Measurements from ENCODE around the gene GLRA3. TPM values are rescaled to one million over a fixed set of nuclear protein-coding genes. Genes with fewer than 3 reads are reported as not detected.

Gene GLRA3
- polyA plus RNA-seq, 3 donors, result not detected

- Histone ChIP-seq H3K27me3 (ENCODE audit: control insufficient read depth in 2 of 2, insufficient read depth in 2 of 2, low read length in 2 of 2) (no peaks in the 10 kb centered on the region), H3K4me1 (ENCODE audit: control insufficient read depth in 1 of 2, insufficient read depth in 2 of 2, low read length in 2 of 2) (no peaks in the 10 kb centered on the region), H3K9ac (ENCODE audit: insufficient read depth, low read length, poor library complexity, severe bottlenecking) (no peak overlapping the region), H3K79me2 (ENCODE audit: insufficient read depth, low read length) (no peaks in the 10 kb centered on the region), H3K9me3 (replicated peaks in 1 of 2; ENCODE audit: control insufficient read depth in 1 of 2, insufficient read depth in 1 of 2, low read length in 2 of 2) (no peaks in the 10 kb centered on the region), H3K4me2 (replicated peaks; ENCODE audit: extremely low read depth, low read length, poor library complexity, severe bottlenecking) (no peak overlapping the region), H4K20me1 (ENCODE audit: insufficient read depth, low read length) (no peaks in the 10 kb centered on the region), H3K4me3 (replicated peaks in 1 of 3; ENCODE audit: low read depth in 2 of 3, low read length in 3 of 3) (no peak overlapping the region), H3K27ac (ENCODE audit: low read depth in 1 of 2, low read length in 2 of 2) (no peak overlapping the region), H2AFZ (ENCODE audit: insufficient read depth, low read depth, low read length, poor library complexity, severe bottlenecking) (no peak overlapping the region), H3K36me3 (replicated peaks in 1 of 2; ENCODE audit: control insufficient read depth in 1 of 2, insufficient read depth in 2 of 2, low read length in 2 of 2) (no peaks in the 10 kb centered on the region)
- TF ChIP-seq CTCF (IDR thresholded peaks at IDR 0.05), result no peak
- no peak for DNase-seq
- no peaks in the 10 kb centered on the region for H3K4me1 Mint-ChIP-seq
- H3K9me3 Mint-ChIP-seq, result peaks cover 0 to 3% (median 0%) of the 10 kb centered on the region in 7 donors
- no peak overlapping the region for H3K27ac Mint-ChIP-seq
- no peaks in the 10 kb centered on the region for H3K36me3 Mint-ChIP-seq
- no peaks in the 10 kb centered on the region for H3K27me3 Mint-ChIP-seq (ENCODE audit: low read depth in 3 of 3)
- WGBS (ENCODE audit: insufficient coverage), result 89% methylated on average over 1 of the region's 1 CpG
- H3K4me3 Mint-ChIP-seq, result no peak overlapping the region
- intact Hi-C loops (cut with micrococcal nuclease), result no loop called here
Observed at GRCh38 chr4:174860588-174860987, 31.5 kb upstream of the GLRA3 start.

- Histone ChIP-seq H3K4me2 (replicated peaks; ENCODE audit: extremely low read depth, low read length, poor library complexity, severe bottlenecking) (no peak overlapping the region), H4K20me1 (ENCODE audit: insufficient read depth, low read length) (no peaks in the 10 kb centered on the region), H3K4me1 (ENCODE audit: control insufficient read depth in 1 of 2, insufficient read depth in 2 of 2, low read length in 2 of 2) (no peaks in the 10 kb centered on the region), H3K27me3 (ENCODE audit: control insufficient read depth in 2 of 2, insufficient read depth in 2 of 2, low read length in 2 of 2) (no peaks in the 10 kb centered on the region), H3K79me2 (ENCODE audit: insufficient read depth, low read length) (no peaks in the 10 kb centered on the region), H2AFZ (ENCODE audit: insufficient read depth, low read depth, low read length, poor library complexity, severe bottlenecking) (no peak overlapping the region), H3K36me3 (replicated peaks in 1 of 2; ENCODE audit: control insufficient read depth in 1 of 2, insufficient read depth in 2 of 2, low read length in 2 of 2) (no peaks in the 10 kb centered on the region), H3K27ac (ENCODE audit: low read depth in 1 of 2, low read length in 2 of 2) (no peak overlapping the region), H3K9ac (ENCODE audit: insufficient read depth, low read length, poor library complexity, severe bottlenecking) (no peak overlapping the region), H3K9me3 (replicated peaks in 1 of 2; ENCODE audit: control insufficient read depth in 1 of 2, insufficient read depth in 1 of 2, low read length in 2 of 2) (no peaks in the 10 kb centered on the region), H3K4me3 (replicated peaks in 1 of 3; ENCODE audit: low read depth in 2 of 3, low read length in 3 of 3) (no peak overlapping the region)
- no peak for TF ChIP-seq CTCF (IDR thresholded peaks at IDR 0.05)
- no peak overlapping the region for H3K4me3 Mint-ChIP-seq
- WGBS (ENCODE audit: insufficient coverage), result no CpG with 5 or more reads among the region's 2 CpGs
- no peaks in the 10 kb centered on the region for H3K36me3 Mint-ChIP-seq
- no peak overlapping the region for H3K27ac Mint-ChIP-seq
- no peak for DNase-seq
- H3K27me3 Mint-ChIP-seq (ENCODE audit: low read depth in 3 of 3), result no peaks in the 10 kb centered on the region
- intact Hi-C loops (cut with micrococcal nuclease), result no loop called here
- H3K4me1 Mint-ChIP-seq, result no peaks in the 10 kb centered on the region
- peaks cover 0 to 3% (median 0%) of the 10 kb centered on the region in 7 donors for H3K9me3 Mint-ChIP-seq
Observed at GRCh38 chr4:174859904-174860303, 30.9 kb upstream of the GLRA3 start.

Measured in CD14-positive monocyte (primary cell).